ENCODE measurements around the gene CHRND. TPM values are rescaled to one million over a fixed set of nuclear protein-coding genes. Genes with fewer than 3 reads are reported as not detected.

CHRND gene
- total and polyA plus RNA-seq, 2 experiments from 2014 or later: 0.10 to 0.11 TPM

- peak within 1 kb of the TSS; percentile 85 for H3K4me2 ChIP-seq
- H3K4me1 ChIP-seq (ENCODE audit: insufficient read depth): peaks cover 19% of the 10 kb centered on the region
- no peak within 1 kb of the TSS for H3K27ac Mint-ChIP-seq
- no peaks in the 10 kb centered on the region for H3K9me3 Mint-ChIP-seq
- peaks cover 67% of the 10 kb centered on the region for H3K27me3 ChIP-seq (ENCODE audit: insufficient read depth)
- ATAC-seq (peak; percentile 7), DNase-seq (ENCODE audit: low spot score) (peak; percentile 66)
- H3K79me2 ChIP-seq (replicated peaks; ENCODE audit: insufficient read depth): no peaks in the 10 kb centered on the region
- TF ChIP-seq CTCF (conservative IDR thresholded peaks at IDR 0.05; ENCODE audit: low read depth in 2 of 2) (no peak), EZH2phosphoT487 (IDR thresholded peaks at IDR 0.05; ENCODE audit: unreplicated experiment) (peak; percentile 17), ZNF114 (CRISPR knock-in tag; IDR thresholded peaks at IDR 0.05) (no peak), EZH2 (IDR thresholded peaks at IDR 0.05; ENCODE audit: low read depth, unreplicated experiment) (peak; percentile 1), POLR2AphosphoS5 (IDR thresholded peaks at IDR 0.05; ENCODE audit: low read depth) (no peak)
- H3K4me3 Mint-ChIP-seq: peak within 1 kb of the TSS; percentile 69
- H2AFZ ChIP-seq: peak within 1 kb of the TSS; percentile 99
- peaks cover 30% of the 10 kb centered on the region for H3K4me1 Mint-ChIP-seq
- no peaks in the 10 kb centered on the region for H4K20me1 ChIP-seq (replicated peaks; ENCODE audit: insufficient read depth)
- peaks cover 76% of the 10 kb centered on the region for H3K27me3 Mint-ChIP-seq (ENCODE audit: insufficient read depth, low read depth, poor library complexity)
- H3K36me3 Mint-ChIP-seq (ENCODE audit: low read depth): no peaks in the 10 kb centered on the region; the same call in 2 of the 3 replicates
- H3K9me2 ChIP-seq (ENCODE audit: insufficient read depth): no peaks in the 10 kb centered on the region
- no peak within 1 kb of the TSS for H3K27ac ChIP-seq (ENCODE audit: low read depth)
- H3K36me3 ChIP-seq (ENCODE audit: insufficient read depth): no peaks in the 10 kb centered on the region
- H3F3A ChIP-seq (replicated peaks; ENCODE audit: low read depth): 0 out of 2 replicates have a peak, but pooled peaks cover 5% of the 10 kb centered on the region
- H3K4me3 ChIP-seq: peak within 1 kb of the TSS; percentile 62
Measured at GRCh38 chr2:232487385-232488096, 38.4 kb upstream of the CHRND start, which contains the start of gene ECEL1. Gene ECEL1 (minus strand): TSS chr2:232487834. CDS start chr2:232486653, 1,181 bp downstream.

GRCh38 chr2:232488097-232488711, 37.8 kb upstream of the CHRND start:
- Mint-ChIP-seq H3K36me3 (ENCODE audit: low read depth) (no peaks in the 10 kb centered on the region; the same call in 2 of the 3 replicates), H3K9me3 (no peaks in the 10 kb centered on the region), H3K4me1 (peaks cover 30% of the 10 kb centered on the region), H3K4me3 (peak overlapping the region; percentile 62), H3K27ac (no peak overlapping the region), H3K27me3 (ENCODE audit: insufficient read depth, low read depth, poor library complexity) (peaks cover 75% of the 10 kb centered on the region)
- ATAC-seq (peak; percentile 56), DNase-seq (ENCODE audit: low spot score) (peak; percentile 77)
- no peaks in the 10 kb centered on the region for H4K20me1 ChIP-seq (replicated peaks; ENCODE audit: insufficient read depth)
- peak overlapping the region; percentile 82 for H3K4me2 ChIP-seq
- no peaks in the 10 kb centered on the region for H3K79me2 ChIP-seq (replicated peaks; ENCODE audit: insufficient read depth)
- no peak overlapping the region for H3K27ac ChIP-seq (ENCODE audit: low read depth)
- peaks cover 67% of the 10 kb centered on the region for H3K27me3 ChIP-seq (ENCODE audit: insufficient read depth)
- H3K4me1 ChIP-seq (ENCODE audit: insufficient read depth): peaks cover 19% of the 10 kb centered on the region
- 0 out of 2 replicates have a peak, but pooled peaks cover 5% of the 10 kb centered on the region for H3F3A ChIP-seq (replicated peaks; ENCODE audit: low read depth)
- no peaks in the 10 kb centered on the region for H3K9me2 ChIP-seq (ENCODE audit: insufficient read depth)
- peak overlapping the region; percentile 62 for H3K4me3 ChIP-seq
- H2AFZ ChIP-seq: peak overlapping the region; percentile 99
- H3K36me3 ChIP-seq (ENCODE audit: insufficient read depth): no peaks in the 10 kb centered on the region
- TF ChIP-seq EZH2phosphoT487 (IDR thresholded peaks at IDR 0.05; ENCODE audit: unreplicated experiment): peak; percentile 74
- no peak for TF ChIP-seq CREB1 (CRISPR knock-in tag; IDR thresholded peaks at IDR 0.05; ENCODE audit: low read depth)
- no peak for TF ChIP-seq NANOG (IDR thresholded peaks at IDR 0.05; ENCODE audit: borderline replicate concordance)
- TF ChIP-seq ZNF462 (CRISPR knock-in tag; IDR thresholded peaks at IDR 0.05): no peak
- TF ChIP-seq EZH2 (IDR thresholded peaks at IDR 0.05; ENCODE audit: low read depth, unreplicated experiment): peak; percentile 85
- TF ChIP-seq ZNF331 (CRISPR knock-in tag; IDR thresholded peaks at IDR 0.05; ENCODE audit: low read depth): no peak
- no peak for TF ChIP-seq ZNF114 (CRISPR knock-in tag; IDR thresholded peaks at IDR 0.05)
- no peak for TF ChIP-seq STAT1 (IDR thresholded peaks at IDR 0.05; ENCODE audit: unreplicated experiment)
- TF ChIP-seq JUNB (IDR thresholded peaks at IDR 0.05; ENCODE audit: unreplicated experiment): no peak

Measured in GM23338 (cell line).